HG03354 (cell line): Measurements from ENCODE around the gene FSCN2.
"Not testable (repeated sequence)": the region's sequence is repeated elsewhere in the genome, so short reads cannot be mapped to it uniquely, and the experiment has no call there.

Experiments
- ATAC-seq: cut with Tn5 transposase; IDR thresholded peaks from one replicate; pipeline ENCODE4 v1.9.1; 2021; ENCODE audit warnings: mild to moderate bottlenecking; ENCODE audit not compliant: unreplicated experiment, poor library complexity, severe bottlenecking

FSCN2 gene

GRCh38 chr17:81523402-81524038 lies 4.7 kb upstream of the FSCN2 start:
- no peak for ATAC-seq

- ATAC-seq: no peak
These were observed 3.9 kb upstream of the FSCN2 start for GRCh38 chr17:81524039-81524864.

GRCh38 chr17:81524865-81525159 lies 3.4 kb upstream of the FSCN2 start:
- no peak for ATAC-seq

GRCh38 chr17:81526662-81527571 lies 1.3 kb upstream of the FSCN2 start:
- ATAC-seq: no peak

- no peak for ATAC-seq
These were observed 140 bp downstream of the FSCN2 start for GRCh38 chr17:81528384-81528650.

- no peak for ATAC-seq
These were observed 667 bp downstream of the FSCN2 start for GRCh38 chr17:81528651-81529436.

GRCh38 chr17:81529437-81529803 lies 1.2 kb downstream of the FSCN2 start:
- no peak for ATAC-seq

GRCh38 chr17:81531013-81531412 lies 2.8 kb downstream of the FSCN2 start:
- ATAC-seq: not testable (repeated sequence)

- ATAC-seq: not testable (repeated sequence)
These were observed 3.8 kb downstream of the FSCN2 start for GRCh38 chr17:81531998-81532404.

- no peak for ATAC-seq
These were observed 4.5 kb downstream of the FSCN2 start for GRCh38 chr17:81532490-81533287.

GRCh38 chr17:81533339-81534141 lies 5.4 kb downstream of the FSCN2 start:
- no peak for ATAC-seq

- no peak for ATAC-seq
These were observed 6.2 kb downstream of the FSCN2 start for GRCh38 chr17:81534157-81535006.

- ATAC-seq: no peak
These were observed 6.8 kb downstream of the FSCN2 start for GRCh38 chr17:81535007-81535328.

GRCh38 chr17:81535480-81536298 lies 7.5 kb downstream of the FSCN2 start:
- no peak for ATAC-seq

GRCh38 chr17:81536299-81537290 lies 8.4 kb downstream of the FSCN2 start:
- ATAC-seq: no peak

- ATAC-seq: no peak
These were observed 9.2 kb downstream of the FSCN2 start for GRCh38 chr17:81537343-81537855.
